ENCODE results near the gene CNTNAP2. TPM values are rescaled to one million over a fixed set of nuclear protein-coding genes. Genes with fewer than 3 reads are reported as not detected.
"Not testable (repeated sequence)": the region's sequence is repeated elsewhere in the genome, so short reads cannot be mapped to it uniquely, and the experiment has no call there.

Gene CNTNAP2
- total RNA-seq, 2 experiments from 2014 or later: not detected

- POLR2A ChIA-PET: no interaction called here
- CTCF ChIA-PET: no interaction called here
These were observed 785.7 kb downstream of the CNTNAP2 start for GRCh38 chr7:146902266-146902665.

DNA sequence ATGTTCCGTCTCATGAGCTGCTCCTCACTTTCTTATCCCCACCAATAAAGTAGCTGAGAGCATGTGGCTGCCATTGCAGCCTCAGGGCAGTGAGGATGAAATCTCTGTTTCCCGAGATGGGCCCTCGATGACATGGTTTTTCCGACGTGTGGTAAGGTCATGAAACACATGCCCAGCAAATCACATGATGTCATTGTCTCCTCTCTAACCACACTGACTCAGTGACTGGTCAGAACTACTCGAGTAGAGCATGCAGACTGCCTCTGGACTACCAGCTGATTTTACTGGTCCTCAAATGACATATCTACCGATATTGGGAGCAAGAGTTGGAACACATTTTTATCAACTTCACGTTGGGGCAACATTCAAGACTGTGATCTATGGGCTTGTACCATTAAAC is 786.1 kb downstream of the CNTNAP2 start:
- H3K27ac Mint-ChIP-seq: no peak overlapping the region
- ATAC-seq (no peak), DNase-seq (no peak)
- POLR2A ChIA-PET: no interaction called here
- H3K4me1 Mint-ChIP-seq (ENCODE audit: low read depth): no peaks in the 10 kb centered on the region
- H3K4me3 Mint-ChIP-seq: no peak overlapping the region
- H3K27me3 Mint-ChIP-seq (ENCODE audit: low read depth): no peaks in the 10 kb centered on the region
- CTCF ChIA-PET: no interaction called here
- no peaks in the 10 kb centered on the region for H3K36me3 Mint-ChIP-seq (ENCODE audit: low read depth)
- peaks cover 15% of the 10 kb centered on the region for H3K9me3 Mint-ChIP-seq (ENCODE audit: insufficient read depth)

More at GRCh38 chr7:146902266-146902665, 785.7 kb downstream of the CNTNAP2 start:
- ATAC-seq (no peak), DNase-seq (no peak)
- H3K27me3 Mint-ChIP-seq (ENCODE audit: low read depth): no peaks in the 10 kb centered on the region
- H3K27ac Mint-ChIP-seq: no peak overlapping the region
- H3K4me3 Mint-ChIP-seq: no peak overlapping the region
- H3K4me1 Mint-ChIP-seq (ENCODE audit: low read depth): no peaks in the 10 kb centered on the region
- peaks cover 15% of the 10 kb centered on the region for H3K9me3 Mint-ChIP-seq (ENCODE audit: insufficient read depth)
- no peaks in the 10 kb centered on the region for H3K36me3 Mint-ChIP-seq (ENCODE audit: low read depth)

- peaks cover 15% of the 10 kb centered on the region for H3K9me3 Mint-ChIP-seq (ENCODE audit: insufficient read depth)
- H3K27ac Mint-ChIP-seq; H3K4me1 Mint-ChIP-seq (ENCODE audit: low read depth); CTCF ChIA-PET; H3K27me3 Mint-ChIP-seq (ENCODE audit: low read depth); H3K36me3 Mint-ChIP-seq (ENCODE audit: low read depth); POLR2A ChIA-PET; ATAC-seq; H3K4me3 Mint-ChIP-seq; DNase-seq: not testable (repeated sequence)
These were observed 789.1 kb downstream of the CNTNAP2 start for GRCh38 chr7:146905746-146906145.

- ATAC-seq (no peak), DNase-seq (no peak)
- no peaks in the 10 kb centered on the region for H3K36me3 Mint-ChIP-seq (ENCODE audit: low read depth)
- H3K9me3 Mint-ChIP-seq (ENCODE audit: insufficient read depth): peaks cover 8% of the 10 kb centered on the region
- POLR2A ChIA-PET: no interaction called here
- no peak overlapping the region for H3K4me3 Mint-ChIP-seq
- CTCF ChIA-PET: no interaction called here
- H3K4me1 Mint-ChIP-seq (ENCODE audit: low read depth): no peaks in the 10 kb centered on the region
- H3K27ac Mint-ChIP-seq: no peak overlapping the region
- no peaks in the 10 kb centered on the region for H3K27me3 Mint-ChIP-seq (ENCODE audit: low read depth)
These were observed 806.2 kb downstream of the CNTNAP2 start for GRCh38 chr7:146922782-146923181.

DNA sequence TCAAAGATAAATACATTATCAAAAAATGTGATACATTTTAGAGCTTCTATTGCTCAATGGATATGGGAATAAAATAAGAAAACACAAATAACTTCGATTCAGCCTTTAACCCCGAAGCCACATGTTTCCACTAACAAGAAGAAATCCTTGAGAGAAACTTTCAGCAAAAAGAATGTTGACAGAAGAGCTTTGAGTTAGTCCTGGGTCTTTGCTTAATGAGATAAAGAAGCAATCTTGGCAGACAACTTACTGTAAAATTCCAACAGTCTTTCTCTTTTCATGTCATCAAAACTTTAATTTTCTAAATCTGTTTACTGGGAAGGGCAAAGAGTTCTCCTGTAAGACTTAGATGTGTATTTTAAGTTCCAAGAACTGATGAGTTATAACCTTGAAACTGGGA is 810.2 kb downstream of the CNTNAP2 start:
- H3K4me3 Mint-ChIP-seq: no peak overlapping the region
- POLR2A ChIA-PET: no interaction called here
- H3K36me3 Mint-ChIP-seq (ENCODE audit: low read depth): no peaks in the 10 kb centered on the region
- H3K27me3 Mint-ChIP-seq (ENCODE audit: low read depth): no peaks in the 10 kb centered on the region
- no peaks in the 10 kb centered on the region for H3K4me1 Mint-ChIP-seq (ENCODE audit: low read depth)
- no peak overlapping the region for H3K27ac Mint-ChIP-seq
- DNase-seq: no peak
- no peaks in the 10 kb centered on the region for H3K9me3 Mint-ChIP-seq (ENCODE audit: insufficient read depth)
- no peak for ATAC-seq
- CTCF ChIA-PET: no interaction called here

DNA sequence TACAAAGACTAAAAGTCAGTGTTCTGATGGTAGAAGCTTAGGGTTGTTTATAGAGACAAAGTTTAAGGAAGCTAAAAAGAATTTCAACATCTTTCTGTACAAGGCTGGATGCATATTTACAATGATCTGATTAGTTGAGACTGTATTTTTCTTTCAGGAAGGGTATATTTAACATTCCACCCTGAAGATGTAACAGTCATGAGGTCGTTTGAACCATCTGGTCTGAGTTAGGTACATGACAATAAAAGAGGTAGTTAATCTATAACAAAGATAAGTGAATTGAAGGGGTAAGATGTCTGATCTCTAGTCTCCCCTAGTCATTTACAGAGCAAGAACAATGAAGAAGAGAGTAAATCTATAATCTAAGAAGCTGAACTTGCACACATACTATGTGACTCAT is 821.2 kb downstream of the CNTNAP2 start:
- H3K4me1 Mint-ChIP-seq (ENCODE audit: low read depth): no peaks in the 10 kb centered on the region
- no peaks in the 10 kb centered on the region for H3K27me3 Mint-ChIP-seq (ENCODE audit: low read depth)
- H3K4me3 Mint-ChIP-seq: no peak overlapping the region
- no peak for ATAC-seq
- peaks cover 23% of the 10 kb centered on the region for H3K9me3 Mint-ChIP-seq (ENCODE audit: insufficient read depth)
- DNase-seq: no peak
- ChIA-PET POLR2A (no interaction called here), CTCF (no interaction called here)
- H3K27ac Mint-ChIP-seq: no peak overlapping the region
- no peaks in the 10 kb centered on the region for H3K36me3 Mint-ChIP-seq (ENCODE audit: low read depth)

GRCh38 chr7:146943483-146943882 is 826.9 kb downstream of the CNTNAP2 start:
- Mint-ChIP-seq H3K27me3 (ENCODE audit: low read depth) (no peaks in the 10 kb centered on the region), H3K36me3 (ENCODE audit: low read depth) (no peaks in the 10 kb centered on the region), H3K27ac (no peak overlapping the region), H3K9me3 (ENCODE audit: insufficient read depth) (peaks cover 19% of the 10 kb centered on the region), H3K4me1 (ENCODE audit: low read depth) (no peaks in the 10 kb centered on the region), H3K4me3 (no peak overlapping the region)
- no peak for ATAC-seq
- POLR2A ChIA-PET: no interaction called here
- DNase-seq: no peak
- CTCF ChIA-PET: no interaction called here

DNA sequence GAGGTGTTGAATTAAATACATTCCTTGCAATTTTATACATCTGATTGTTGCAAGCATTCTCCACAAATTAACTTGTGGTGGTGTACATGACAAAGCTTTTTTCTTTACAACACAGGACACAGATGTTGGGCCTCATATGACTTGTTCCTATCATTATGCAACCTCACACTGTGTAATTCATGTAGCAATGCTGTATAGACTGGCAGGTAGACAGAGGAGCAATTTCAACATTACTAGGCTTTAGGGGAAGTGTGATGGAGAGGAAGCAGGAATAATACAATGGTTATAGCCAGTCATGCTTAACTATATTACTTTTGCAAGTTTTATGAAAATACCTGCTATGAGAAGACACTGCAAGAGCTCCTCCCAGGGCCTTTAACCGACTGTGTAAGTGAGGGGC is 832.1 kb downstream of the CNTNAP2 start:
- no peaks in the 10 kb centered on the region for H3K36me3 Mint-ChIP-seq (ENCODE audit: low read depth)
- no peaks in the 10 kb centered on the region for H3K4me1 Mint-ChIP-seq (ENCODE audit: low read depth)
- DNase-seq (no peak), ATAC-seq (no peak)
- H3K9me3 Mint-ChIP-seq (ENCODE audit: insufficient read depth): no peaks in the 10 kb centered on the region
- CTCF ChIA-PET: no interaction called here
- H3K4me3 Mint-ChIP-seq: no peak overlapping the region
- no peaks in the 10 kb centered on the region for H3K27me3 Mint-ChIP-seq (ENCODE audit: low read depth)
- H3K27ac Mint-ChIP-seq: no peak overlapping the region
- POLR2A ChIA-PET: no interaction called here

DNA sequence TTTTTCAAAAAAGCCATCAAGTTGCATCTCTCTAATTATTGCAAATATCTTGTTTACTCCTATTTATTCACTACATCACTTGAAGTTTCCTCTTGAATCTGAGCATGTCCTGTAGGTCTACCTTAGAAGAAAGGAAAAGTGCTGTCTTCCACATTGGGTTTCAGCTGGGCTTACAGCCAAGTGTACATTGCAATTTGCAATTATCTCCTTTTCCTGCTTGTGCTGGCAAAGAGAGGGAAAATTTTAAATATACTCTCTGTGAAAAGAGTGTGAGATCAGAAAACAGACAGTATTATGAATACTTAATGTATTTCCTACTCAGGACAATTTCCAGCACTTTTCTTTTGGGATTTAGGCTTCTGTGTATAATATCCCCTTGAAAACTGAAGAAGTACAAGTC is 839.7 kb downstream of the CNTNAP2 start:
- Mint-ChIP-seq H3K9me3 (ENCODE audit: insufficient read depth) (peaks cover 28% of the 10 kb centered on the region), H3K27ac (no peak overlapping the region), H3K27me3 (ENCODE audit: low read depth) (no peaks in the 10 kb centered on the region), H3K4me3 (no peak overlapping the region), H3K4me1 (ENCODE audit: low read depth) (no peaks in the 10 kb centered on the region), H3K36me3 (ENCODE audit: low read depth) (no peaks in the 10 kb centered on the region)
- no peak for DNase-seq
- ChIA-PET CTCF (no interaction called here), POLR2A (no interaction called here)
- no peak for ATAC-seq

- DNase-seq: no peak
- Mint-ChIP-seq H3K4me1 (ENCODE audit: low read depth) (no peaks in the 10 kb centered on the region), H3K36me3 (ENCODE audit: low read depth) (no peaks in the 10 kb centered on the region), H3K27ac (no peak overlapping the region), H3K9me3 (ENCODE audit: insufficient read depth) (peaks cover 33% of the 10 kb centered on the region), H3K4me3 (no peak overlapping the region), H3K27me3 (ENCODE audit: low read depth) (no peaks in the 10 kb centered on the region)
- ChIA-PET POLR2A (no interaction called here), CTCF (no interaction called here)
- no peak for ATAC-seq
These were observed 840.3 kb downstream of the CNTNAP2 start for GRCh38 chr7:146956853-146957252.

DNA sequence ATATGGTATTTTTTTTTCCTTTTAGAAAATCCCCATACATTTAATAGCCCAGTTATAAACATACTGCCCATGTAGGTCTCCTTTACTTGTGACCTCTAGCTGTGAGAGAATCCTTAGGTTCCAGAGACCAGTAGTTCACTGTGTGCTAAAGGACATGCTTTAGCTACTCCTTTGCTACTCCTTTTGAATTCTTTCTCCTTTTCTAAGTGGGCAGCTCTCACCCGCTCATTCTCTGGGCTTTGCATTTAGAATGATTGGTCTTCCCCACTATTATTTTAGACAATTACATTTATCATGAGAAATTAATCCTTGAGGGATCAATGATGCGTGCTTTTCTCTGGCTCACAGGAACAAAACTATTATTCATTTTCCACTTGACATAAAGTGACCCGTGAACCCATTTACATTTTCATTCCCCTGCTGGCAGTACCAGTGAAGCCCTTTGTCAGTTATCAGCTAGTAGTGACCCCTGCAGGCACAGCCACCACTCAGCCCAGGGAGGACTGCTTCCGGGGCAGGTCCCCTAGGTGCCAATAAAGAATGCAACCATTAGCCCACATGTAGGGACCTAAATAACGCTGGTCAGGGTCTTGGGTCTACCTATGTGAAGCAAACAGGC is 844.3 kb downstream of the CNTNAP2 start:
- DNase-seq (no peak), ATAC-seq (no peak)
- Mint-ChIP-seq H3K9me3 (ENCODE audit: insufficient read depth) (peaks cover 28% of the 10 kb centered on the region), H3K27me3 (ENCODE audit: low read depth) (no peaks in the 10 kb centered on the region), H3K4me3 (no peak overlapping the region), H3K27ac (no peak overlapping the region), H3K4me1 (ENCODE audit: low read depth) (no peaks in the 10 kb centered on the region), H3K36me3 (ENCODE audit: low read depth) (no peaks in the 10 kb centered on the region)
- CTCF ChIA-PET: no interaction called here
- POLR2A ChIA-PET: no interaction called here

DNA sequence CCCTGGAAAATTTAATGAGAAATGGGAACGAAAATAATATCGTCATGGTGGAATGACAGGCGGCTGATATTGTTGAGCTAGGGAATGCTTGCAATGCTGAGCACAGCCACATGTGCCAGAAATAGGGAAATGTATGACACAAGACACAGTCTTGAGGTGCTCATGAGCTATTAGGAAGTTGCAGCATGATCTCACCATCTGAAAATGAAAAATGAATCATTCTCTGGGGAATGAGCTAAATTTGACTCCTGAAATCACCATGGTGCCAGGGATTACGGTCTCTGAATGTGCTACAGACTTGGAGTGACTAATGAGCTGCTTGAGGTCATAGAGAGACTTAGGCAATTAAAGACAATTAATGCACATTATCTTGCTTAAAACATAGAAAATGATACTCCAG is 845.0 kb downstream of the CNTNAP2 start:
- ChIA-PET CTCF (no interaction called here), POLR2A (no interaction called here)
- Mint-ChIP-seq H3K27me3 (ENCODE audit: low read depth) (no peaks in the 10 kb centered on the region), H3K4me1 (ENCODE audit: low read depth) (no peaks in the 10 kb centered on the region), H3K27ac (no peak overlapping the region), H3K9me3 (ENCODE audit: insufficient read depth) (peaks cover 27% of the 10 kb centered on the region), H3K4me3 (no peak overlapping the region), H3K36me3 (ENCODE audit: low read depth) (no peaks in the 10 kb centered on the region)
- DNase-seq (no peak), ATAC-seq (no peak)

GRCh38 chr7:146966274-146966673 is 849.7 kb downstream of the CNTNAP2 start:
- Mint-ChIP-seq H3K27ac (no peak overlapping the region), H3K4me1 (ENCODE audit: low read depth) (no peaks in the 10 kb centered on the region), H3K4me3 (no peak overlapping the region), H3K36me3 (ENCODE audit: low read depth) (no peaks in the 10 kb centered on the region), H3K9me3 (ENCODE audit: insufficient read depth) (peaks cover 10% of the 10 kb centered on the region), H3K27me3 (ENCODE audit: low read depth) (no peaks in the 10 kb centered on the region)
- no peak for DNase-seq
- ChIA-PET POLR2A (no interaction called here), CTCF (no interaction called here)
- no peak for ATAC-seq
